ENCODE measurements around the gene XAF1. TPM values are rescaled to one million over a fixed set of nuclear protein-coding genes. Genes with fewer than 3 reads are reported as not detected.

The XAF1 gene
- total and polyA plus RNA-seq, 2 experiments from 2014 or later, result not detected

DNA sequence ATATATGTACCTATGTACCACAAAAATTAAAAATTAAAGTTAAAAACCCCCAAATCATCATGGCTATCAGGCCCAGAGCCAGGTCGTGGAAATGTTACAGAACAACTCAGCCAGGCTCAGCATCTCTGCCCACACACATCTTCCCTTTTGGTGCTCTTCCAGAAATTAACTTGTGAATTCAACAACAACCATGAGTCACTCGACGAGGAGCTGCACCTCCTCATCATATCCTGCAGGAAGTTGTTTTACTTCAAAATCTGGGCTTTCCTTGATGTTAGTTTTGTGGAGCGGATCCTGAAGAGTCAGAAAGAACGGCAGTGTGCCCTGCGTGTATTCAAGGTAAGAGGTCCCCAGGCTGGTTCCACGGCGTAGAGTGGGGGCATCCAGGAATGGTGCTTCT lies 30.8 kb downstream of the XAF1 start (continued):
- TF ChIP-seq, protein P1, sequence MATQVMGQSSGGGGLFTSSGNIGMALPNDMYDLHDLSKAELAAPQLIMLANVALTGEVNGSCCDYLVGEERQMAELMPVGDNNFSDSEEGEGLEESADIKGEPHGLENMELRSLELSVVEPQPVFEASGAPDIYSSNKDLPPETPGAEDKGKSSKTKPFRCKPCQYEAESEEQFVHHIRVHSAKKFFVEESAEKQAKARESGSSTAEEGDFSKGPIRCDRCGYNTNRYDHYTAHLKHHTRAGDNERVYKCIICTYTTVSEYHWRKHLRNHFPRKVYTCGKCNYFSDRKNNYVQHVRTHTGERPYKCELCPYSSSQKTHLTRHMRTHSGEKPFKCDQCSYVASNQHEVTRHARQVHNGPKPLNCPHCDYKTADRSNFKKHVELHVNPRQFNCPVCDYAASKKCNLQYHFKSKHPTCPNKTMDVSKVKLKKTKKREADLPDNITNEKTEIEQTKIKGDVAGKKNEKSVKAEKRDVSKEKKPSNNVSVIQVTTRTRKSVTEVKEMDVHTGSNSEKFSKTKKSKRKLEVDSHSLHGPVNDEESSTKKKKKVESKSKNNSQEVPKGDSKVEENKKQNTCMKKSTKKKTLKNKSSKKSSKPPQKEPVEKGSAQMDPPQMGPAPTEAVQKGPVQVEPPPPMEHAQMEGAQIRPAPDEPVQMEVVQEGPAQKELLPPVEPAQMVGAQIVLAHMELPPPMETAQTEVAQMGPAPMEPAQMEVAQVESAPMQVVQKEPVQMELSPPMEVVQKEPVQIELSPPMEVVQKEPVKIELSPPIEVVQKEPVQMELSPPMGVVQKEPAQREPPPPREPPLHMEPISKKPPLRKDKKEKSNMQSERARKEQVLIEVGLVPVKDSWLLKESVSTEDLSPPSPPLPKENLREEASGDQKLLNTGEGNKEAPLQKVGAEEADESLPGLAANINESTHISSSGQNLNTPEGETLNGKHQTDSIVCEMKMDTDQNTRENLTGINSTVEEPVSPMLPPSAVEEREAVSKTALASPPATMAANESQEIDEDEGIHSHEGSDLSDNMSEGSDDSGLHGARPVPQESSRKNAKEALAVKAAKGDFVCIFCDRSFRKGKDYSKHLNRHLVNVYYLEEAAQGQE (IDR thresholded peaks at IDR 0.05; ENCODE audit: unreplicated experiment), result no peak
- TF ChIP-seq, protein P2, sequence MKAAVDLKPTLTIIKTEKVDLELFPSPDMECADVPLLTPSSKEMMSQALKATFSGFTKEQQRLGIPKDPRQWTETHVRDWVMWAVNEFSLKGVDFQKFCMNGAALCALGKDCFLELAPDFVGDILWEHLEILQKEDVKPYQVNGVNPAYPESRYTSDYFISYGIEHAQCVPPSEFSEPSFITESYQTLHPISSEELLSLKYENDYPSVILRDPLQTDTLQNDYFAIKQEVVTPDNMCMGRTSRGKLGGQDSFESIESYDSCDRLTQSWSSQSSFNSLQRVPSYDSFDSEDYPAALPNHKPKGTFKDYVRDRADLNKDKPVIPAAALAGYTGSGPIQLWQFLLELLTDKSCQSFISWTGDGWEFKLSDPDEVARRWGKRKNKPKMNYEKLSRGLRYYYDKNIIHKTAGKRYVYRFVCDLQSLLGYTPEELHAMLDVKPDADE (IDR thresholded peaks at IDR 0.05), result no peak
- TF ChIP-seq ZNF114 (CRISPR knock-in tag; IDR thresholded peaks at IDR 0.05) (no peak), JUNB (IDR thresholded peaks at IDR 0.05; ENCODE audit: unreplicated experiment) (no peak), ZNF331 (CRISPR knock-in tag; IDR thresholded peaks at IDR 0.05; ENCODE audit: low read depth) (no peak), NANOG (IDR thresholded peaks at IDR 0.05; ENCODE audit: borderline replicate concordance) (no peak), EZH2 (IDR thresholded peaks at IDR 0.05; ENCODE audit: low read depth, unreplicated experiment) (no peak)
- TF ChIP-seq, protein P3, sequence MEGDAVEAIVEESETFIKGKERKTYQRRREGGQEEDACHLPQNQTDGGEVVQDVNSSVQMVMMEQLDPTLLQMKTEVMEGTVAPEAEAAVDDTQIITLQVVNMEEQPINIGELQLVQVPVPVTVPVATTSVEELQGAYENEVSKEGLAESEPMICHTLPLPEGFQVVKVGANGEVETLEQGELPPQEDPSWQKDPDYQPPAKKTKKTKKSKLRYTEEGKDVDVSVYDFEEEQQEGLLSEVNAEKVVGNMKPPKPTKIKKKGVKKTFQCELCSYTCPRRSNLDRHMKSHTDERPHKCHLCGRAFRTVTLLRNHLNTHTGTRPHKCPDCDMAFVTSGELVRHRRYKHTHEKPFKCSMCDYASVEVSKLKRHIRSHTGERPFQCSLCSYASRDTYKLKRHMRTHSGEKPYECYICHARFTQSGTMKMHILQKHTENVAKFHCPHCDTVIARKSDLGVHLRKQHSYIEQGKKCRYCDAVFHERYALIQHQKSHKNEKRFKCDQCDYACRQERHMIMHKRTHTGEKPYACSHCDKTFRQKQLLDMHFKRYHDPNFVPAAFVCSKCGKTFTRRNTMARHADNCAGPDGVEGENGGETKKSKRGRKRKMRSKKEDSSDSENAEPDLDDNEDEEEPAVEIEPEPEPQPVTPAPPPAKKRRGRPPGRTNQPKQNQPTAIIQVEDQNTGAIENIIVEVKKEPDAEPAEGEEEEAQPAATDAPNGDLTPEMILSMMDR (conservative IDR thresholded peaks at IDR 0.05; ENCODE audit: low read depth in 2 of 2), result no peak

DNA sequence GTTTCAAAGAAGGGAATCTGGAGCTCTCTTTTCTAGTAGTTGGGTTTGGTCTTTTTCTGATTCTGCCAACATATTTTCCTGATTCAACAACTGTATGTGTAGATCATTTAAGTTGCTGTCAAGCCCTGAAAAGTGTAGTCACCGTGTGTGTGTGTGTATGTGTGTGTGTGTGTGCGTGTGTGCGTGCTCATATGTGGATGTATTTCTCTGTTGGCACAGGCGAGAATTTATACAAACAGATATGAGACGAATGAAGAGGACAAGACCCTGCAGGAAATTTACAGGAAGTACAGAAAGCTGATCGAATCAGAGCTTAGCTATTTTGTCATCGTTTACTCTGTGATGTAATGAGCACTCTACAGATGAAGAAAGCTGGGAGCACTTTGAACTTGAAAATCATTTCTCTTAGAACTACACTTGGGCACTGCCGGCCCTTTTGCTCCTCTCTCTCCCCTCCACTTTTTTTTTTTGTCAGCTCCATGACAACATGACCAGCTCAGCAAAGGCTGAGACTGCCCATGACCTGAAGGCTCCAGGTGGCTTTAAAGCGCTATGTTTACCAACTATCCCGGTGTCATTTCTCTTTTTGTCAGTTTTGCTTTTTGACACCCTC lies 31.3 kb downstream of the XAF1 start:
- Histone ChIP-seq H3K4me2 (no peak overlapping the region), H3K4me3 (no peak overlapping the region), H3K27me3 (ENCODE audit: insufficient read depth) (no peaks in the 10 kb centered on the region), H3K4me1 (ENCODE audit: insufficient read depth) (no peaks in the 10 kb centered on the region), H3K36me3 (ENCODE audit: insufficient read depth) (no peaks in the 10 kb centered on the region), H3K9me2 (ENCODE audit: insufficient read depth) (no peaks in the 10 kb centered on the region), H3F3A (replicated peaks; ENCODE audit: low read depth) (no peaks in the 10 kb centered on the region), H3K27ac (ENCODE audit: low read depth) (no peak overlapping the region), H4K20me1 (replicated peaks; ENCODE audit: insufficient read depth) (no peaks in the 10 kb centered on the region), H3K79me2 (replicated peaks; ENCODE audit: insufficient read depth) (no peaks in the 10 kb centered on the region), H2AFZ (no peak overlapping the region)
- Mint-ChIP-seq H3K4me1 (no peaks in the 10 kb centered on the region), H3K27me3 (ENCODE audit: insufficient read depth, low read depth, poor library complexity) (peaks cover 2% of the 10 kb centered on the region), H3K36me3 (ENCODE audit: low read depth) (no peaks in the 10 kb centered on the region), H3K27ac (no peak overlapping the region), H3K9me3 (no peaks in the 10 kb centered on the region), H3K4me3 (no peak overlapping the region)
- ATAC-seq, result no peak
- no peak for DNase-seq (ENCODE audit: low spot score)
- TF ChIP-seq EZH2 (IDR thresholded peaks at IDR 0.05; ENCODE audit: low read depth, unreplicated experiment) (no peak), POLR2AphosphoS5 (IDR thresholded peaks at IDR 0.05; ENCODE audit: low read depth) (no peak), JUNB (IDR thresholded peaks at IDR 0.05; ENCODE audit: unreplicated experiment) (no peak), STAT1 (IDR thresholded peaks at IDR 0.05; ENCODE audit: unreplicated experiment) (no peak), CREB1 (CRISPR knock-in tag; IDR thresholded peaks at IDR 0.05; ENCODE audit: low read depth) (no peak)
- TF ChIP-seq, protein P3 (conservative IDR thresholded peaks at IDR 0.05; ENCODE audit: low read depth in 2 of 2), result no peak
